IMR-90 (cell line): ENCODE results near the gene HIGD2A. TPM values are rescaled to one million over a fixed set of nuclear protein-coding genes. Genes with fewer than 3 reads are reported as not detected.

Experiments
- ATAC-seq: fragments of 200-7000 bp; cut with Tn5 transposase; 2 replicates; pipeline ENCODE4 v1.9.1; 2020; ENCODE audit warnings: low read depth, mild to moderate bottlenecking, moderate library complexity
- BruUV-seq: library from RNA; stranded (reverse); fragments of 400-500 nt; replicated peaks from 2 replicates; lab custom pipeline; 2021; lab: Mats Ljungman, UMichigan
- CTCF ChIA-PET: fragments of 300-600 bp; formaldehyde crosslinking; extraction: SDS; loops from one replicate; lab custom pipeline; 2021; ENCODE audit warnings: antibody characterized with exemption; lab: Yijun Ruan, JAX
- POLR2A ChIA-PET: fragments of 300-600 bp; sonication (Branson Sonifier 250); formaldehyde crosslinking; loops from one replicate; lab custom pipeline; 2022; ENCODE audit warnings: antibody characterized with exemption; ENCODE audit not compliant: unreplicated experiment; lab: Charles Lee
- DNase-seq: peaks from one replicate; pipeline ENCODE4 v3.0.0; 2013
- H2AFZ ChIP-seq: replicated peaks from 2 replicates; pipeline ENCODE3; 2013; ENCODE audit warnings: low read length, mild to moderate bottlenecking; ENCODE audit not compliant: poor library complexity
- H2AK5ac ChIP-seq: 2 replicates; pipeline ENCODE4 v1.6.1; 2013; ENCODE audit warnings: low read depth, low read length, inconsistent platforms
- H2AK9ac ChIP-seq: replicated peaks from 2 replicates; pipeline ENCODE3; 2013; ENCODE audit warnings: mild to moderate bottlenecking, low read depth, low read length, moderate library complexity; ENCODE audit not compliant: poor library complexity
- H2BK120ac ChIP-seq: 2 replicates; pipeline ENCODE4 v1.6.1; 2013; ENCODE audit warnings: low read depth, low read length, inconsistent platforms
- H2BK15ac ChIP-seq: 3 replicates; pipeline ENCODE4 v1.6.1; 2013; ENCODE audit warnings: low read depth, low read length, inconsistent platforms
- H2BK20ac ChIP-seq: 2 replicates; pipeline ENCODE4 v1.6.1; 2013; ENCODE audit warnings: low read depth, mild to moderate bottlenecking, inconsistent platforms, low read length, moderate library complexity
- H2BK5ac ChIP-seq: 2 replicates; pipeline ENCODE4 v1.6.1; 2013; ENCODE audit warnings: mild to moderate bottlenecking, low read depth, low read length, inconsistent platforms; ENCODE audit not compliant: poor library complexity, severe bottlenecking
- H3K14ac ChIP-seq: replicated peaks from 2 replicates; pipeline ENCODE4 v1.6.1; 2013; ENCODE audit warnings: low read depth, low read length, inconsistent platforms
- H3K18ac ChIP-seq: 2 replicates; pipeline ENCODE4 v1.6.1; 2013; ENCODE audit warnings: low read depth, low read length, control low read depth
- H3K23ac ChIP-seq: 2 replicates; pipeline ENCODE4 v1.6.1; 2013; ENCODE audit warnings: low read depth, low read length, inconsistent platforms
- H3K27ac ChIP-seq: 2 replicates; pipeline ENCODE4 v1.5.1; 2013; ENCODE audit warnings: mild to moderate bottlenecking, control low read depth, low read length; ENCODE audit not compliant: insufficient read depth
- H3K27me3 ChIP-seq: 2 replicates; pipeline ENCODE4 v1.6.1; 2013; ENCODE audit warnings: low read length; ENCODE audit not compliant: control insufficient read depth, insufficient read depth
- H3K36me3 ChIP-seq: 2 replicates; pipeline ENCODE4 v1.6.1; 2013; ENCODE audit warnings: low read length, mixed read lengths; ENCODE audit not compliant: control insufficient read depth, insufficient read depth
- H3K4ac ChIP-seq: 2 replicates; pipeline ENCODE4 v1.6.1; 2013; ENCODE audit warnings: low read depth, low read length, inconsistent platforms
- H3K4me1 ChIP-seq: 2 replicates; pipeline ENCODE4 v1.6.1; 2013; ENCODE audit warnings: low read length, mixed read lengths; ENCODE audit not compliant: control insufficient read depth, insufficient read depth
- H3K4me2 ChIP-seq: 2 replicates; pipeline ENCODE4 v1.6.1; 2013; ENCODE audit warnings: low read depth, mild to moderate bottlenecking, control low read depth, low read length, moderate library complexity
- H3K4me3 ChIP-seq: 2 replicates; pipeline ENCODE4 v1.5.1; 2013; ENCODE audit warnings: low read depth, mild to moderate bottlenecking, control low read depth, low read length, moderate library complexity; ENCODE audit not compliant: insufficient read depth
- H3K56ac ChIP-seq: 2 replicates; pipeline ENCODE4 v1.6.1; 2013; ENCODE audit warnings: low read length, inconsistent platforms; ENCODE audit not compliant: insufficient read depth; ENCODE audit errors: extremely low read depth
- H3K79me1 ChIP-seq, 2 experiments: 2 replicates each; pipeline ENCODE4 v1.6.1; 2013; ENCODE audit warnings: low read length in 2 of 2, inconsistent platforms in 1 of 2, low read depth in 1 of 2
- H3K9ac ChIP-seq: 2 replicates; pipeline ENCODE4 v1.6.1; 2013; ENCODE audit warnings: low read depth, low read length, control low read depth
- H3K9me1 ChIP-seq: 2 replicates; pipeline ENCODE4 v1.6.1; 2013; ENCODE audit warnings: low read length, inconsistent platforms; ENCODE audit not compliant: insufficient read depth
- H3K9me3 ChIP-seq: 2 replicates; pipeline ENCODE4 v1.6.1; 2013; ENCODE audit warnings: low read length; ENCODE audit not compliant: control insufficient read depth, insufficient read depth
- H4K20me1 ChIP-seq: 2 replicates; pipeline ENCODE4 v1.6.1; 2013; ENCODE audit warnings: low read length, inconsistent platforms; ENCODE audit not compliant: insufficient read depth
- H4K5ac ChIP-seq: 2 replicates; pipeline ENCODE4 v1.6.1; 2013; ENCODE audit warnings: mild to moderate bottlenecking, low read depth, low read length, control low read depth
- H4K8ac ChIP-seq, 2 experiments: 2 replicates each; pipeline ENCODE4 v1.6.1; 2013; ENCODE audit warnings: low read depth in 2 of 2, low read length in 2 of 2, control low read depth in 1 of 2, inconsistent platforms in 1 of 2
- H4K91ac ChIP-seq: 2 replicates; pipeline ENCODE4 v1.6.1; 2013; ENCODE audit warnings: low read depth, low read length, inconsistent platforms; ENCODE audit not compliant: insufficient read depth
- CHD1 ChIP-seq: IDR thresholded peaks from 2 replicates; pipeline ENCODE4 v1.6.1; 2012; ENCODE audit warnings: low read depth, low read length, improper control_type of control experiment
- MAZ ChIP-seq: IDR thresholded peaks from 2 replicates; pipeline ENCODE4 v1.6.1; 2012; ENCODE audit warnings: low read depth, mild to moderate bottlenecking, low read length, improper control_type of control experiment, moderate library complexity, borderline replicate concordance
- MXI1 ChIP-seq: IDR thresholded peaks from 2 replicates; pipeline ENCODE4 v1.6.1; 2012; ENCODE audit warnings: low read depth, mild to moderate bottlenecking, low read length, moderate library complexity, borderline replicate concordance
- POLR2A ChIP-seq: IDR thresholded peaks from 2 replicates; pipeline ENCODE4 v1.6.1; 2012; ENCODE audit warnings: mild to moderate bottlenecking, low read depth, low read length
- RCOR1 ChIP-seq: IDR thresholded peaks from 2 replicates; pipeline ENCODE4 v1.6.1; 2012; ENCODE audit warnings: mild to moderate bottlenecking, low read length, improper control_type of control experiment; ENCODE audit not compliant: insufficient replicate concordance
- SMC3 ChIP-seq: fragments of 150-350 bp; IDR thresholded peaks from 2 replicates; pipeline ENCODE4 v1.6.1; 2016; ENCODE audit warnings: low read depth, mild to moderate bottlenecking, antibody characterized with exemption, low read length, moderate library complexity
- WGBS, 2 experiments: methylation state at CpG; one replicate each; pipeline versions ENCODE4 v1.1.5 to v1.1.7; 2013; ENCODE audit warnings: missing lambda C conversion rate in 2 of 2; ENCODE audit not compliant: insufficient read length in 1 of 2; ENCODE audit errors: extremely low coverage in 2 of 2; 5-methylcytosine and 5-hydroxymethylcytosine counted together
- dilution Hi-C: fragments of 300-500 bp; cut with HindIII; formaldehyde crosslinking; loops from one replicate; pipeline ENCODE4 v1.14.3; 2018; ENCODE audit warnings: low sequenced_read_pairs; ENCODE audit not compliant: unreplicated experiment
- in situ Hi-C: fragments of 300-500 bp; cut with MboI; formaldehyde crosslinking; loops from 3 replicates; pipeline ENCODE4 v1.14.3; 2019; ENCODE audit warnings: low sequenced_read_pairs, inconsistent platforms, mixed read lengths
- intact Hi-C: fragments of 100-400 bp; cut with micrococcal nuclease; formaldehyde crosslinking; loops from 2 replicates; pipeline ENCODE4 v1.10.0; 2022
- polyA plus RNA-seq, 3 experiments: library from polyadenylated mRNA; depleted of rRNA; stranded (reverse); fragments of >200 nt; gene quantifications; 2 replicates each; pipeline ENCODE4 v1.2.3, GENCODE V29; 2012; ENCODE audit warnings: low replicate concordance in 1 of 3
- total RNA-seq: library from RNA; depleted of rRNA; stranded (reverse); fragments of >200 nt; gene quantifications from 2 replicates; pipeline ENCODE4 v1.2.3, GENCODE V29; 2012
- TF ChIP-seq, protein P1 (sequence below): conservative IDR thresholded peaks from 2 replicates; pipeline ENCODE4 v1.5.1; 2012; ENCODE audit warnings: mild to moderate bottlenecking, low read depth, low read length, improper control_type of control experiment
- TF ChIP-seq, protein P2 (sequence below): fragments of 150-350 bp; IDR thresholded peaks from 2 replicates; pipeline ENCODE4 v1.6.1; 2017; ENCODE audit warnings: mild to moderate bottlenecking, antibody characterized with exemption, low read length, low read depth

HIGD2A gene
- total and polyA plus RNA-seq, 2 of the 4 experiments (the other 2 are of a cell fraction): 35.0 to 131 TPM

DNA sequence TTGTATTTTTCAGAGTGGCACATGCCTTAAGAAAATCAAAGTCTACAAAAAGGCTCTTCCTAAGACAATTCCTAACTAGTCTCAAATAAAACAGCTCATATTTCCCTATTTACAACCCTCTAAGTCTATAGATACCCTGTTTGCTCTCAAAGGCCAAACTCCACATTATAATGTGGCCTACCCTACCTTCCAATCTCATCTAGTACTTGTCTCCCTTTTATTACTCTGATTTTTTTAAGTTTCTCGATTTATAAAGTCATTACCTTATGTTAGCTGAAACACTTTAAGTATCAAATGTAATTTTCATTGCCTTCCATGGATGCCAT, 46.4 kb upstream of the HIGD2A start:
- no peak overlapping the region for H2AFZ ChIP-seq
- no peaks in the 10 kb centered on the region for H3K27me3 ChIP-seq
- H3K9me3 ChIP-seq: no peaks in the 10 kb centered on the region
- no TSS peak for BruUV-seq
- no peaks in the 10 kb centered on the region for H3K4me1 ChIP-seq
- H3K56ac ChIP-seq: no peak overlapping the region
- no peak overlapping the region for H2AK9ac ChIP-seq
- no peaks in the 10 kb centered on the region for H3K9me1 ChIP-seq
- ChIA-PET POLR2A (no interaction called here), CTCF (no interaction called here)
- TF ChIP-seq MXI1 (no peak), CHD1 (no peak), MAZ (no peak), RCOR1 (no peak), SMC3 (no peak), POLR2A (no peak)
- TF ChIP-seq, protein P1, sequence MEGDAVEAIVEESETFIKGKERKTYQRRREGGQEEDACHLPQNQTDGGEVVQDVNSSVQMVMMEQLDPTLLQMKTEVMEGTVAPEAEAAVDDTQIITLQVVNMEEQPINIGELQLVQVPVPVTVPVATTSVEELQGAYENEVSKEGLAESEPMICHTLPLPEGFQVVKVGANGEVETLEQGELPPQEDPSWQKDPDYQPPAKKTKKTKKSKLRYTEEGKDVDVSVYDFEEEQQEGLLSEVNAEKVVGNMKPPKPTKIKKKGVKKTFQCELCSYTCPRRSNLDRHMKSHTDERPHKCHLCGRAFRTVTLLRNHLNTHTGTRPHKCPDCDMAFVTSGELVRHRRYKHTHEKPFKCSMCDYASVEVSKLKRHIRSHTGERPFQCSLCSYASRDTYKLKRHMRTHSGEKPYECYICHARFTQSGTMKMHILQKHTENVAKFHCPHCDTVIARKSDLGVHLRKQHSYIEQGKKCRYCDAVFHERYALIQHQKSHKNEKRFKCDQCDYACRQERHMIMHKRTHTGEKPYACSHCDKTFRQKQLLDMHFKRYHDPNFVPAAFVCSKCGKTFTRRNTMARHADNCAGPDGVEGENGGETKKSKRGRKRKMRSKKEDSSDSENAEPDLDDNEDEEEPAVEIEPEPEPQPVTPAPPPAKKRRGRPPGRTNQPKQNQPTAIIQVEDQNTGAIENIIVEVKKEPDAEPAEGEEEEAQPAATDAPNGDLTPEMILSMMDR: no peak
- TF ChIP-seq, protein P2, sequence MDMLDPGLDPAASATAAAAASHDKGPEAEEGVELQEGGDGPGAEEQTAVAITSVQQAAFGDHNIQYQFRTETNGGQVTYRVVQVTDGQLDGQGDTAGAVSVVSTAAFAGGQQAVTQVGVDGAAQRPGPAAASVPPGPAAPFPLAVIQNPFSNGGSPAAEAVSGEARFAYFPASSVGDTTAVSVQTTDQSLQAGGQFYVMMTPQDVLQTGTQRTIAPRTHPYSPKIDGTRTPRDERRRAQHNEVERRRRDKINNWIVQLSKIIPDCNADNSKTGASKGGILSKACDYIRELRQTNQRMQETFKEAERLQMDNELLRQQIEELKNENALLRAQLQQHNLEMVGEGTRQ: no peak
- in situ Hi-C loops: loop anchor here (25.0 kb wide), 1 partner anchor 605 kb away; no protein-coding TSS in a partner anchor
- H4K8ac ChIP-seq: no peak overlapping the region
- no CpG with 5 or more reads among the region's 1 CpG for WGBS, 2 experiments
- peaks cover 31% of the 10 kb centered on the region for H3K36me3 ChIP-seq
- no peak overlapping the region for H3K14ac ChIP-seq
- H3K79me1 ChIP-seq: no peaks in the 10 kb centered on the region; a peak in 1 of 4 replicates
- dilution Hi-C loops: no loop called here
- no peak overlapping the region for H3K27ac ChIP-seq
- H3K4ac ChIP-seq: no peak overlapping the region
- no peak overlapping the region for H2AK5ac ChIP-seq
- no peak overlapping the region for H4K5ac ChIP-seq
- no peaks in the 10 kb centered on the region for H4K20me1 ChIP-seq
- H3K4me3 ChIP-seq: no peak overlapping the region
- H2BK20ac ChIP-seq: no peak overlapping the region
- no peak overlapping the region for H2BK120ac ChIP-seq
- ATAC-seq (no peak), DNase-seq (no peak)
- no peak overlapping the region for H2BK5ac ChIP-seq
- H3K18ac ChIP-seq: no peak overlapping the region
- no peak overlapping the region for H4K91ac ChIP-seq
- H3K9ac ChIP-seq: no peak overlapping the region
- H2BK15ac ChIP-seq: no peak overlapping the region
- no peak overlapping the region for H3K4me2 ChIP-seq
- H3K23ac ChIP-seq: no peak overlapping the region
- intact Hi-C loops: no loop called here
